ENCODE data around the gene NMT2. TPM values are rescaled to one million over a fixed set of nuclear protein-coding genes. Genes with fewer than 3 reads are reported as not detected.

The NMT2 gene
- total RNA-seq, 1 experiment from 2014 or later, result 17.9 TPM

DNA sequence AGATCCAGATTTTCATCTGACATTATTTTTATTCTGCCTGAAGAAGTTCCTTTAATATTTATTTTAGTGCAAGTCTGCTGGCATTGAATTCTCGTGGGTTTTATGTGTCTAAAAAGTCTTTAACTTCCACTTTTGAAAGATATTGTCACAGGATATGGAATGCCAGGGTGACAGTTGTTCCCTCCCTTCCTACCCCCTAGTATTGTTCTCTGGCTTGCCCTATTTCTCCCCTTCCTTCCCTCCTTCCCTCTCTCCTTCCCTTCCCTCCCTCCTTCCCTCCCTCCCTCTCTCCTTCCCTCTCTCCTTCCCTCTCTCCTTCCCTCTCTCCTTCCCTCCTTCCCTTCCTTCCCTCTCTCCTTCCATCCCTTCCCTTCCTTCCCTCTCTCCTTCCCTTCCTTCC lies 109.8 kb downstream of the NMT2 start:
- no peak for DNase-seq (ENCODE audit: low spot score)
- in situ Hi-C loops (cut with HindIII; ENCODE audit: low sequenced_read_pairs), result no loop called here

Other genes starting within 250 kb of the NMT2 start
- gene DCLRE1C, start 214.6 kb downstream of the NMT2 start, total RNA-seq (2014; rRNA removed; shearing (Covaris generic)), result 6.6 and 10.8 TPM in 2 replicates
- gene MEIG1, start 209.3 kb downstream of the NMT2 start, total RNA-seq (2014; rRNA removed; shearing (Covaris generic)), result not detected in 2 replicates
- gene OLAH, start 124.8 kb downstream of the NMT2 start, total RNA-seq (2014; rRNA removed; shearing (Covaris generic)), result not detected in 2 replicates
- gene ACBD7, start 79.9 kb downstream of the NMT2 start, total RNA-seq (2014; rRNA removed; shearing (Covaris generic)), result 7.3 and 13.1 TPM in 2 replicates
- 3.4 and 12.9 TPM in 2 replicates for gene RPP38, start 71.3 kb downstream of the NMT2 start, total RNA-seq (2014; rRNA removed; shearing (Covaris generic))
- gene FAM171A1, start 202.6 kb upstream of the NMT2 start, total RNA-seq (2014; rRNA removed; shearing (Covaris generic)), result 2.6 TPM in 2 replicates